GM21786 (cell line): ENCODE results near the gene FAM135A.
"Not testable (repeated sequence)": the region's sequence is repeated elsewhere in the genome, so short reads cannot be mapped to it uniquely, and the experiment has no call there.

ENCODE experiments used
- ATAC-seq: cut with Tn5 transposase; IDR thresholded peaks from one replicate; pipeline ENCODE4 v1.9.1; 2021; ENCODE audit not compliant: unreplicated experiment

Gene FAM135A

DNA sequence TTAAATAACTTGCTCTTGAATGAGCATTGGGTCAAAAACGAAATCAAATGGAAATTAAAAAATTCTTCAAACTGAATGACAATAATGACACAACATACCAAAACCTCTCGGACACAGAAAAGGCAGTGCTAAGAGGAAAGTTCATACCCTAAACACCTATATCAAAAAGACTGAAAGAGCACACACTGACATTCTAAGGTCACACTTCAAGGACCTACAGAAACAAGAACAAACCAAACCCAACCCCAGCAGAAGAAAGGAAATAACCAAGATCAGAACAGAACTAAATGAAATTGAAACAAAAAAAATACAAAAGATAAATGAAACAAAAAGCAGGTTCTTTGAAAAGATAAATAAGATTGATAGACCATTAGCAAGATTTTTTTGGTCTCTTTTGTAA lies 194.1 kb downstream of the FAM135A start:
- not testable (repeated sequence) for ATAC-seq

GRCh38 chr6:70609181-70609580 lies 195.9 kb downstream of the FAM135A start:
- not testable (repeated sequence) for ATAC-seq
